B cell (primary cell): Measurements from ENCODE around the gene MGMT.

Source experiments
- EZH2 ChIP-seq: IDR thresholded peaks from 2 replicates; pipeline ENCODE4 v1.6.1; 2012; ENCODE audit warnings: borderline replicate concordance, low read depth, mild to moderate bottlenecking, moderate library complexity, low read length; ENCODE audit not compliant: insufficient read depth, poor library complexity, severe bottlenecking
- TF ChIP-seq, protein P1 (sequence below): fragments of 200-600 bp; IDR thresholded peaks from one replicate; pipeline ENCODE4 v1.8.0; 2022; ENCODE audit warnings: antibody characterized with exemption, mild to moderate bottlenecking

DNA sequence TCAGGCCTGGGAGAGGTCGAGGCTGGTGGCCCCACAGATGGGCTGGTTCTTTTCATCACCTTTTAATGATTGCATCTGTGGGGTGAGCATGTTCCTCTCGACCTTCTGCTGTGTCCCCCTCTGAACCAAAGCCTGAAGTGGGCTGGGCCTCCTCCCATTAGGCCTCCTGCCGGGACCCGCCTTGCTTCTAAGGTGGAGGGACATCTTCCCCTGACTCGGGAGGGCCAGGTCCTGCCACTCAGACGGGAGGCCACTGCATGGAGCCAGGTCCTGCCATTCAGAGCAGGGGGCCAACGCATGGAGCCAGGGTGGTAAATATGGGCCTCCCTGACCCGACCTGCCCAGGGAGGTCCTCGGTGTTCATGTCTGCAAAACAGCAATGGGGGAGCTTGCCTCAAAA lies 308.6 kb downstream of the MGMT start:
- TF ChIP-seq, protein P1, sequence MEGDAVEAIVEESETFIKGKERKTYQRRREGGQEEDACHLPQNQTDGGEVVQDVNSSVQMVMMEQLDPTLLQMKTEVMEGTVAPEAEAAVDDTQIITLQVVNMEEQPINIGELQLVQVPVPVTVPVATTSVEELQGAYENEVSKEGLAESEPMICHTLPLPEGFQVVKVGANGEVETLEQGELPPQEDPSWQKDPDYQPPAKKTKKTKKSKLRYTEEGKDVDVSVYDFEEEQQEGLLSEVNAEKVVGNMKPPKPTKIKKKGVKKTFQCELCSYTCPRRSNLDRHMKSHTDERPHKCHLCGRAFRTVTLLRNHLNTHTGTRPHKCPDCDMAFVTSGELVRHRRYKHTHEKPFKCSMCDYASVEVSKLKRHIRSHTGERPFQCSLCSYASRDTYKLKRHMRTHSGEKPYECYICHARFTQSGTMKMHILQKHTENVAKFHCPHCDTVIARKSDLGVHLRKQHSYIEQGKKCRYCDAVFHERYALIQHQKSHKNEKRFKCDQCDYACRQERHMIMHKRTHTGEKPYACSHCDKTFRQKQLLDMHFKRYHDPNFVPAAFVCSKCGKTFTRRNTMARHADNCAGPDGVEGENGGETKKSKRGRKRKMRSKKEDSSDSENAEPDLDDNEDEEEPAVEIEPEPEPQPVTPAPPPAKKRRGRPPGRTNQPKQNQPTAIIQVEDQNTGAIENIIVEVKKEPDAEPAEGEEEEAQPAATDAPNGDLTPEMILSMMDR, result no peak
- TF ChIP-seq EZH2, result no peak
